Measurements from ENCODE around the gene AGTR1. TPM values are rescaled to one million over a fixed set of nuclear protein-coding genes. Genes with fewer than 3 reads are reported as not detected.

AGTR1 gene
- total and polyA plus RNA-seq, 2 donors (not counting 3 experiments of a cell fraction or from before 2014, with no cell fraction given), result not detected

DNA sequence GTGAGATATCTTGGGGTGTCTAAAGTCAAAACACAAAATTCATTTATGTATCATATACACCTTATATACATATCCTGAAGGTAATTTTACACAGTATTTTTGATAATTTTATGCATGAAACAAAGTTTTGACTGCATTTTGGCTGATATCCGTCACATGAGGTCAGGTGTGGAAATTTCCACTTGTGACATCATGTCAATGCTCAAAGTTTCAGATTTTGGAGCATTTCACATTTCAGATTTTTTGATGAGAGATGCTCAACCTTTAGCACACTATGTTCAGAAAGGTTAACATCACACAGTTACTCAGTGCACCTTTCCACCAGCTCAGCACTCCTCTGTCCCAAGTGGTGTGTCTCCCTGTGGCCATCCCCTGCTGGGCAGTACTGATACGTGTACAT, 92.2 kb downstream of the AGTR1 start:
- ChIA-PET POLR2A (no interaction called here), CTCF (interaction anchor here (1.4 kb wide), 1 partner anchor 410 kb away, joined by 4 read pairs; no protein-coding TSS in a partner anchor)
- Histone ChIP-seq H3K9me1 (replicated peaks; ENCODE audit: control insufficient read depth, extremely low read depth, insufficient read depth, low read length) (no peaks in the 10 kb centered on the region), H3K9me3 (replicated peaks; ENCODE audit: control insufficient read depth, insufficient read depth, low read length) (no peaks in the 10 kb centered on the region), H3K79me2 (ENCODE audit: control insufficient read depth, insufficient read depth, low read length) (no peaks in the 10 kb centered on the region), H2AFZ (ENCODE audit: low read depth, low read length) (no peak overlapping the region), H3K27me3 (ENCODE audit: control insufficient read depth in 2 of 2, insufficient read depth in 2 of 2, low read length in 2 of 2) (peaks cover 0 to 5% of the 10 kb centered on the region in 2 experiments), H3K4me3 (replicated peaks in 1 of 3; ENCODE audit: insufficient read depth in 1 of 3, low read depth in 1 of 3, low read length in 3 of 3) (no peak overlapping the region), H3K4me1 (ENCODE audit: control insufficient read depth, extremely low read depth, insufficient read depth, low read length) (no peaks in the 10 kb centered on the region), H3K9ac (replicated peaks; ENCODE audit: extremely low read depth, insufficient read depth, low read length) (no peak overlapping the region), H3K36me3 (ENCODE audit: control insufficient read depth in 2 of 2, extremely low read depth in 1 of 2, insufficient read depth in 2 of 2, low read length in 2 of 2) (no peaks in the 10 kb centered on the region), H4K20me1 (replicated peaks; ENCODE audit: control insufficient read depth, extremely low read depth, insufficient read depth, low read length) (no peaks in the 10 kb centered on the region), H3K4me2 (ENCODE audit: insufficient read depth, low read length) (no peak overlapping the region), H3K27ac (ENCODE audit: insufficient read depth, low read depth, low read length) (no peak overlapping the region)
- intact Hi-C loops (cut with micrococcal nuclease) (no loop called here), dilution Hi-C loops (cut with MboI; ENCODE audit: extremely low pct_ligation_motif_present, low sequenced_read_pairs) (no loop called here)
- no TSS peak for BruUV-seq (replicated peaks)
- no peak for FAIRE-seq
- no peak for DNase-seq (ENCODE audit: low read depth, low spot score)
- TF ChIP-seq GATA2 (IDR thresholded peaks at IDR 0.05; ENCODE audit: insufficient read depth, insufficient read length, low read depth, low read length), result no peak
- no peak for TF ChIP-seq POLR2A (IDR thresholded peaks at IDR 0.05; ENCODE audit: low read depth, low read length)
- TF ChIP-seq, protein P1, sequence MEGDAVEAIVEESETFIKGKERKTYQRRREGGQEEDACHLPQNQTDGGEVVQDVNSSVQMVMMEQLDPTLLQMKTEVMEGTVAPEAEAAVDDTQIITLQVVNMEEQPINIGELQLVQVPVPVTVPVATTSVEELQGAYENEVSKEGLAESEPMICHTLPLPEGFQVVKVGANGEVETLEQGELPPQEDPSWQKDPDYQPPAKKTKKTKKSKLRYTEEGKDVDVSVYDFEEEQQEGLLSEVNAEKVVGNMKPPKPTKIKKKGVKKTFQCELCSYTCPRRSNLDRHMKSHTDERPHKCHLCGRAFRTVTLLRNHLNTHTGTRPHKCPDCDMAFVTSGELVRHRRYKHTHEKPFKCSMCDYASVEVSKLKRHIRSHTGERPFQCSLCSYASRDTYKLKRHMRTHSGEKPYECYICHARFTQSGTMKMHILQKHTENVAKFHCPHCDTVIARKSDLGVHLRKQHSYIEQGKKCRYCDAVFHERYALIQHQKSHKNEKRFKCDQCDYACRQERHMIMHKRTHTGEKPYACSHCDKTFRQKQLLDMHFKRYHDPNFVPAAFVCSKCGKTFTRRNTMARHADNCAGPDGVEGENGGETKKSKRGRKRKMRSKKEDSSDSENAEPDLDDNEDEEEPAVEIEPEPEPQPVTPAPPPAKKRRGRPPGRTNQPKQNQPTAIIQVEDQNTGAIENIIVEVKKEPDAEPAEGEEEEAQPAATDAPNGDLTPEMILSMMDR (IDR thresholded peaks at IDR 0.05; ENCODE audit: extremely low read depth in 1 of 2, insufficient read depth in 1 of 2, low read depth in 1 of 2, low read length in 2 of 2), result no peak
- no peak for TF ChIP-seq EZH2 (IDR thresholded peaks at IDR 0.05; ENCODE audit: borderline replicate concordance, low read depth, low read length, severe bottlenecking)
- no peak for TF ChIP-seq JUN (IDR thresholded peaks at IDR 0.05; ENCODE audit: borderline replicate concordance, insufficient read depth, insufficient read length, low read depth)
- TF ChIP-seq, protein P2, sequence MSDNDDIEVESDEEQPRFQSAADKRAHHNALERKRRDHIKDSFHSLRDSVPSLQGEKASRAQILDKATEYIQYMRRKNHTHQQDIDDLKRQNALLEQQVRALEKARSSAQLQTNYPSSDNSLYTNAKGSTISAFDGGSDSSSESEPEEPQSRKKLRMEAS (IDR thresholded peaks at IDR 0.05; ENCODE audit: insufficient read depth, insufficient read length), result no peak
- TF ChIP-seq POLR2AphosphoS5 (IDR thresholded peaks at IDR 0.05; ENCODE audit: insufficient read depth, low read depth, low read length), result no peak
- TF ChIP-seq MYC (IDR thresholded peaks at IDR 0.05; ENCODE audit: low read depth, low read length), result no peak
- no peak for TF ChIP-seq FOS (IDR thresholded peaks at IDR 0.05; ENCODE audit: borderline replicate concordance, insufficient read depth, low read length)

Data from endothelial cell of umbilical vein (primary cell).